ENCODE measurements around the gene POLR3B. TPM values are rescaled to one million over a fixed set of nuclear protein-coding genes. Genes with fewer than 3 reads are reported as not detected.

Gene POLR3B
- total RNA-seq, 1 donor from 2014 or later, result 7.3 TPM

DNA sequence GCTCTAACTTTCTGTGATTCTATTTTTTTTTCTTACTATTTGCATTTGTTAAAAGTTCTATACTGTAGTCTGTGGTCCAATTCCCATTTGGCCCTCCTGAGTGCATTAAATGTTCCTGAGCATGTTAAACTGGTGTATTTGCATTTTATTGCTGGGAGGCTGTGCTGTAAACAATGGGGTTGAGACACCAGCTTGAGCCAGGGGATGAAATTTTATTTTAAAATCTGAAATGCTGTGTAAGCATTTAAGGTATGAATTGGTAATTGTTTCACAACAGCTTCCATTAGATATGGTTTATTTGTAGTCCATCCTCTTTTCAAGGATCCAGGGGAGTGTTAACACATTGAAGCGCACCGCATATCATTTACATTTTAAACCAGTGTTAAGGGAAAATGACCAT is 135.3 kb downstream of the POLR3B start:
- DNase-seq, result no peak
- Mint-ChIP-seq H3K9me3 (no peaks in the 10 kb centered on the region), H3K27me3 (no peaks in the 10 kb centered on the region), H3K36me3 (ENCODE audit: low read depth) (peaks cover 18% of the 10 kb centered on the region), H3K4me1 (no peaks in the 10 kb centered on the region), H3K27ac (no peak overlapping the region), H3K4me3 (no peak overlapping the region)
- intact Hi-C loops (cut with micrococcal nuclease), result no loop called here
- TF ChIP-seq, protein P1, sequence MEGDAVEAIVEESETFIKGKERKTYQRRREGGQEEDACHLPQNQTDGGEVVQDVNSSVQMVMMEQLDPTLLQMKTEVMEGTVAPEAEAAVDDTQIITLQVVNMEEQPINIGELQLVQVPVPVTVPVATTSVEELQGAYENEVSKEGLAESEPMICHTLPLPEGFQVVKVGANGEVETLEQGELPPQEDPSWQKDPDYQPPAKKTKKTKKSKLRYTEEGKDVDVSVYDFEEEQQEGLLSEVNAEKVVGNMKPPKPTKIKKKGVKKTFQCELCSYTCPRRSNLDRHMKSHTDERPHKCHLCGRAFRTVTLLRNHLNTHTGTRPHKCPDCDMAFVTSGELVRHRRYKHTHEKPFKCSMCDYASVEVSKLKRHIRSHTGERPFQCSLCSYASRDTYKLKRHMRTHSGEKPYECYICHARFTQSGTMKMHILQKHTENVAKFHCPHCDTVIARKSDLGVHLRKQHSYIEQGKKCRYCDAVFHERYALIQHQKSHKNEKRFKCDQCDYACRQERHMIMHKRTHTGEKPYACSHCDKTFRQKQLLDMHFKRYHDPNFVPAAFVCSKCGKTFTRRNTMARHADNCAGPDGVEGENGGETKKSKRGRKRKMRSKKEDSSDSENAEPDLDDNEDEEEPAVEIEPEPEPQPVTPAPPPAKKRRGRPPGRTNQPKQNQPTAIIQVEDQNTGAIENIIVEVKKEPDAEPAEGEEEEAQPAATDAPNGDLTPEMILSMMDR (IDR thresholded peaks at IDR 0.05), result no peak
- ChIA-PET POLR2A (no interaction called here), CTCF (no interaction called here)
- ATAC-seq (ENCODE audit: low read depth), result no peak

DNA sequence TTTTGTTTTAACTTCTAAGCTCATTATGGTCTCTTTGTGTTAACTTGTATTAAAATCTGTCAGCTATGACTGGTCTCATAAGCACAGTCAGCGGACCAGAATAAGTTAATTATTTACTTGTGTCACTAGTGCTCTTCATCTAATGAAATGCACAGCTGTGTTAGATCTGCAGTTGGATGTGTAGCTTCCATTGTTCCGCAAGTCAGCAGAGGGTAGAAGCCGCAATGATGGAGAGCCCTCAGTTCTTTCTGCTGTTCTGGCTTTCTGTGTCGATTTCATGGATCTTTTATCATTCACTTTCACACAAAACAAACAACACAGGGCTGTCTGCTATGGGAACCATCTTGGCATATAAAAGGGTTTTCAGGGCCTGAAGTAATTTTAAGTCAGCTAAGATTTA is 136.0 kb downstream of the POLR3B start:
- peaks cover 22% of the 10 kb centered on the region for H3K36me3 Mint-ChIP-seq (ENCODE audit: low read depth)
- no peak overlapping the region for H3K4me3 Mint-ChIP-seq
- no peaks in the 10 kb centered on the region for H3K9me3 Mint-ChIP-seq
- no peak for ATAC-seq (ENCODE audit: low read depth)
- no peaks in the 10 kb centered on the region for H3K4me1 Mint-ChIP-seq
- DNase-seq, result no peak
- POLR2A ChIA-PET, result no interaction called here
- intact Hi-C loops (cut with micrococcal nuclease), result no loop called here
- CTCF ChIA-PET, result no interaction called here
- H3K27me3 Mint-ChIP-seq, result no peaks in the 10 kb centered on the region
- no peak overlapping the region for H3K27ac Mint-ChIP-seq
- TF ChIP-seq, protein P1 (IDR thresholded peaks at IDR 0.05), result no peak

DNA sequence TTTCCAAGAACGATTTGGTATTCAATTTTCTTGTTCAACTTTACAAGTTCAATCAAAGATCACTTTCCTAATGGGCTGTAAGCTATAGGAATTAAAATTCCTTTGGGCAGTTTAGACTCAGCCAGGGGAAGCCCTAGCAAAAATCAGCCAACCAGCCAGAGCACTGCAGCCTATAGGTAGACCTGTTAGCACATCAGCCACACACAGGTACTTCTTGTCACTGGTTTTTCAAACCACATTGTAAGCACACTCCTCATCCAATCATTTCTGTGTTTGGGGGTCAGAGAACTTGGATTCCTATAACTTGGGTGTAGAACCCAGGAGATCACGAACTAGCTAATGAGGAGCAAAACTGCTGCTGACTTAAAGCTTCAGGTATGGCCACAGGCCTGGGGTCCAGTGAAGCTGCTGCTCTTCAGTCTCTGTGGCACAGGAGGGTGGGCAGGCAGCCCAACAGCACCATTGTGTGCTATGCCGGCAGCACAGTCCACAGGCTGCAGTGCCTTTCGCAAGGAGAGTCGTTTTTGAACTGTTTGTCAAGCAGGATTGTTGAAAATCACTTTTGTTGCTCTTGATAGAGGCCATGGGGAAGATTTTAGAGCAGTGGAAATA is 137.9 kb downstream of the POLR3B start:
- CTCF ChIA-PET, result no interaction called here
- TF ChIP-seq, protein P1 (IDR thresholded peaks at IDR 0.05), result no peak
- DNase-seq, result no peak
- H3K27me3 Mint-ChIP-seq, result no peaks in the 10 kb centered on the region
- H3K36me3 Mint-ChIP-seq (ENCODE audit: low read depth), result peaks cover 36% of the 10 kb centered on the region
- intact Hi-C loops (cut with micrococcal nuclease), result no loop called here
- no peak for ATAC-seq (ENCODE audit: low read depth)
- no peak overlapping the region for H3K4me3 Mint-ChIP-seq
- H3K9me3 Mint-ChIP-seq, result no peaks in the 10 kb centered on the region
- H3K4me1 Mint-ChIP-seq, result no peaks in the 10 kb centered on the region
- no peak overlapping the region for H3K27ac Mint-ChIP-seq
- POLR2A ChIA-PET, result no interaction called here

DNA sequence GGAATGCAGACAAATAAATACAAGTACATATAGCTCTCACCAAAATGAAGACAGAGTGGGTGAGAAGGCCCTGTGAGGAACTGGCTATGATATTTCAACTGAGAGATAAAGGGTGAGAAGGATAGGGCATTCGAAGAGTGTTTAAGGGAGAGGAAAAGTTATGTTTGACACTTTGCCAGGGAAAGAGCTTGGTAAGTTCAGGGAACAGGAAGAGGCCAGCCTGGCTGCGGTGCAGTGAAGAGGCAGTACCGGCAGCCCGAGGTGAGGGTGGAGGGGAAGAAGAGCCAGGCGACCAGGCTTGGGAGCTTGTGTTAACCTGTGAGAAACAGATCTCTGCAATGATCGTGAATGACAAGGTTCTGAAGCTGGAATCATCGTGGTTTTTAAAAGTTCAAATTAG is 140.5 kb downstream of the POLR3B start:
- no peak for ATAC-seq (ENCODE audit: low read depth)
- CTCF ChIA-PET, result no interaction called here
- POLR2A ChIA-PET, result no interaction called here

DNA sequence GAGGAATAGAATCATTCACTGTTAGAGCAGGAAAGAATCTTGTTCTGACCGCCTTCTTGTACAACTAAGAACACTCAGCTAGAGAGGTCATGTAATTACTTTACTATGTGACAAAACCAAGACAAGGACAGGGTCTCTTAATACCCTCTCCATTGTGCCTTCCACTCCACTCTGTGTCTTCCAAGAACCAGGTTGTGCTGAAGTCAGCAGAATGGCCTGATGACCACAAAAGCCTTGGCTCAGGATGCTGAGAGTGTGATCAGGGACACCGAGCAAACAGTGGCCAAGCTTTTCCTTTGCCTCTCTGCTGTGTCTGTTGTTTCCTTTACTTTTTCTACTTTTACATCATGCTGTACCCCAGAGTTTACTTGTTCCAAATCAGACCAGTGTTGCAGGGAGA is 142.1 kb downstream of the POLR3B start:
- Mint-ChIP-seq H3K36me3 (ENCODE audit: low read depth) (peaks cover 60% of the 10 kb centered on the region), H3K27ac (no peak overlapping the region), H3K4me3 (no peak overlapping the region), H3K4me1 (no peaks in the 10 kb centered on the region), H3K27me3 (no peaks in the 10 kb centered on the region), H3K9me3 (no peaks in the 10 kb centered on the region)
- DNase-seq (no peak), ATAC-seq (ENCODE audit: low read depth) (no peak)
- ChIA-PET POLR2A (no interaction called here), CTCF (no interaction called here)
- intact Hi-C loops (cut with micrococcal nuclease), result no loop called here
- TF ChIP-seq, protein P1 (IDR thresholded peaks at IDR 0.05), result no peak

More for the DNA sequence above, 140.5 kb downstream of the POLR3B start:
- no peak for DNase-seq
- H3K36me3 Mint-ChIP-seq (ENCODE audit: low read depth), result peaks cover 53% of the 10 kb centered on the region
- H3K4me1 Mint-ChIP-seq, result no peaks in the 10 kb centered on the region
- intact Hi-C loops (cut with micrococcal nuclease), result no loop called here
- no peak overlapping the region for H3K27ac Mint-ChIP-seq
- H3K9me3 Mint-ChIP-seq, result no peaks in the 10 kb centered on the region
- H3K27me3 Mint-ChIP-seq, result no peaks in the 10 kb centered on the region
- no peak overlapping the region for H3K4me3 Mint-ChIP-seq
- TF ChIP-seq, protein P1 (IDR thresholded peaks at IDR 0.05), result no peak

Measured in activated B cell treated with CpG ODN at 0.5 μM for 24 hours (primary cell).